ENCODE data around the gene ADI1.

ADI1 gene

GRCh38 chr2:3543023-3543683 is 23.8 kb upstream of the ADI1 start:
- Histone ChIP-seq H3K27ac (replicated peaks) (no peak overlapping the region), H3K4me3 (replicated peaks; ENCODE audit: insufficient read depth, low read length) (no peak overlapping the region), H3K27me3 (ENCODE audit: insufficient read depth, poor library complexity, severe bottlenecking) (no peaks in the 10 kb centered on the region)
- TF ChIP-seq POLR2AphosphoS5 (IDR thresholded peaks at IDR 0.05; ENCODE audit: low read depth) (no peak), SPI1 (IDR thresholded peaks at IDR 0.05; ENCODE audit: borderline replicate concordance, low read depth) (no peak), REST (IDR thresholded peaks at IDR 0.05; ENCODE audit: insufficient replicate concordance, low read depth) (no peak), CTCF (IDR thresholded peaks at IDR 0.05; ENCODE audit: insufficient read depth, low read length) (no peak), GABPA (IDR thresholded peaks at IDR 0.05; ENCODE audit: low read depth) (no peak)
- DNase-seq (ENCODE audit: low read depth in 1 of 2, low spot score in 1 of 2), result no peak

- Histone ChIP-seq H3K4me3 (replicated peaks; ENCODE audit: insufficient read depth, low read length) (no peak overlapping the region), H3K27me3 (ENCODE audit: insufficient read depth, poor library complexity, severe bottlenecking) (no peaks in the 10 kb centered on the region), H3K27ac (replicated peaks) (no peak overlapping the region)
- DNase-seq (ENCODE audit: low read depth in 1 of 2, low spot score in 1 of 2), result no peak
- TF ChIP-seq SPI1 (IDR thresholded peaks at IDR 0.05; ENCODE audit: borderline replicate concordance, low read depth), result no peak
- TF ChIP-seq CTCF (IDR thresholded peaks at IDR 0.05; ENCODE audit: insufficient read depth, low read length), result no peak
- no peak for TF ChIP-seq GABPA (IDR thresholded peaks at IDR 0.05; ENCODE audit: low read depth)
- no peak for TF ChIP-seq REST (IDR thresholded peaks at IDR 0.05; ENCODE audit: insufficient replicate concordance, low read depth)
- no peak for TF ChIP-seq POLR2AphosphoS5 (IDR thresholded peaks at IDR 0.05; ENCODE audit: low read depth)
Measured at GRCh38 chr2:3542107-3542506, 22.8 kb upstream of the ADI1 start.

- TF ChIP-seq CTCF (IDR thresholded peaks at IDR 0.05; ENCODE audit: insufficient read depth, low read length) (no peak), GABPA (IDR thresholded peaks at IDR 0.05; ENCODE audit: low read depth) (no peak), REST (IDR thresholded peaks at IDR 0.05; ENCODE audit: insufficient replicate concordance, low read depth) (no peak), SPI1 (IDR thresholded peaks at IDR 0.05; ENCODE audit: borderline replicate concordance, low read depth) (no peak), POLR2AphosphoS5 (IDR thresholded peaks at IDR 0.05; ENCODE audit: low read depth) (no peak)
- H3K27ac ChIP-seq (replicated peaks), result no peak overlapping the region
- no peak for DNase-seq (ENCODE audit: low read depth in 1 of 2, low spot score in 1 of 2)
- H3K4me3 ChIP-seq (replicated peaks; ENCODE audit: insufficient read depth, low read length), result no peak overlapping the region
- no peaks in the 10 kb centered on the region for H3K27me3 ChIP-seq (ENCODE audit: insufficient read depth, poor library complexity, severe bottlenecking)
Measured at GRCh38 chr2:3539836-3540235, 20.5 kb upstream of the ADI1 start.

Data from HL-60 (cell line).